GM19351 (cell line): ENCODE measurements around the gene DTNBP1.
"Not testable (repeated sequence)": the region's sequence is repeated elsewhere in the genome, so short reads cannot be mapped to it uniquely, and the experiment has no call there.

Experiments used
- ATAC-seq: cut with Tn5 transposase; IDR thresholded peaks from one replicate; pipeline ENCODE4 v1.9.1; 2021; ENCODE audit warnings: mild to moderate bottlenecking, moderate library complexity; ENCODE audit not compliant: unreplicated experiment

The DTNBP1 gene

DNA sequence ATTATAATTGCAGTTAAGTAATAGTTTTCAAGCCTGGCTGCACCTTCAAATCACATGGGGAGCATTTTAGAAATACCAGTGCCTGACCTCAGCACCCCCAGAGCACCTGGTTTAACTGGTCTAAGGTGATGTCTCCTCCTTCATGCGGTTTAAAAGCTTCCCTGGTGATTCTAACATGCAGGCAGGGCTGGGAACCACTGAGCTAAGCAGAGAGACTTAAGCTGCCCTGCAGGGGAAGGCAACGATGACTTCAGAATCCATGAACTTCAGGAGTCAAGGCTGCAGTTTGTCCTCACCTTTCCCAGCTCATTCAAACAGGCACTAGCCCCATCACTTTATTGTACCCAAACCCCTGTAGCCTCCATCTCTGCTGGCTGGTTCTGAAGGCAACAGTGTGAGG is 6.1 kb upstream of the DTNBP1 start:
- ATAC-seq = no peak

DNA sequence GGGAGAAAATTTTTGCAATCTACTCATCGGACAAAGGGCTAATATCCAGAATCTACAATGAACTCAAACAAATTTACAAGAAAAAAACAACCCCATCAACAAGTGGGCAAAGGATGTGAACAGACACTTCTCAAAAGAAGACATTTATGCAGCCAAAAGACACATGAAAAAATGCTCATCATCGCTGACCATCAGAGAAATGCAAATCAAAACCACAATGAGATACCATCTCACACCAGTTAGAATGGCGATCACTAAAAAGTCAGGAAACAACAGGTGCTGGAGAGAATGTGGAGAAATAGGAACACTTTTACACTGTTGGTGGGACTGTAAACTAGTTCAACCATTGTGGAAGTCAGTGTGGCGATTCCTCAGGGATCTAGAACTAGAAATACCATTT is 4.1 kb upstream of the DTNBP1 start:
- ATAC-seq = not testable (repeated sequence)

DNA sequence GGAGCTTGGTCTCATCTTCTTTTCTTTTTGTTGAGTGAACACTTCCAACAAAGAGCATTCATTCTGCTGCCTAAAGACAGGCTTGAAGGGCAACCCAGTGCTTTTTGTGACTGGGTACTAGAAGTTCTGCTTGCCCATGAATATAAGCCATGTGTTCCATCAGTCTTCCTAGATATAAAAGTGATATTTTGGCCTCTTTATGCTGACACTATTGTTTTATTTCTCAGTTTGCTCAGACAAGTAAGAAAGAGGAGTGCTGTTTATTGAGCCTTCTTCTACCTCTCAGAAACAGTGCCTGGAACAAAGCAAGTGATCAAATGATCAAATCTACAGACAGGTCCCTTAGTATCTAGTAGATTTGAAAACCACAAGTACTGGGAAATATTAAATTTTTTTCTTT is 2.4 kb upstream of the DTNBP1 start:
- no peak for ATAC-seq

DNA sequence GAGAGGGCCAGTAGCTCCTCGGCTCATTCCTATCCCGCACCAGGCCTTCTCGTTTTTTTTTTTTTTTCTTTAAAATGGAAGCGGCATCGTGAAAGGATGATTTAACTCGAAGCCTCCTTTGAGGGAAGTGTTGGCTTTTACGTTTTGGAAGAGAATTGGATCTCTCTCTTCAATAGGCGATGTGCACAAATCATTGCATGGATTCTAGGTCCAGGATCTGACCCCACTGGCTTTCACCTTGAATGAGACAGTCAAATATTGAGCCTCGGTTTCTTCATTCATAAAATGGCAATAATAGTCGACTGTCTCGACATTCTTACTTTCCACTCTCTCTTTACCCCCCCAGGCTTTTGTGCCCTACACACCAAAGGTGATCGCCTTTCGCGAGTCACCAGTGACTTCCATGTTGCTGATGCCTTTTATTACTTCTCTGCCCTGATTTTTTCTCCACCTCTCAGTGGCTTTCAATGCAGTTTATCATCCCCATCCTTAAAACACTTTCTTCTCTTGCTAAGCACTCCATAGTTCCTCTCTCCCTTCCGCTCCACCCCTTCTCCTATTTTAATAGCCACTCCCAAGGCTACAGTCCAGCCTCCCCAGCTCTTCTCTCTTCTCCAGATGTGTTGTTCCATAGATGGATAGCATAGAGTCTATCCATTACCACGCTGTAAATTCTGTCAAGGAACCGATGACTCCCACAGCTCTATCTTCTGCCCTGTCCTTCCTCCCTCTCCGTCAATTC is 473 bp upstream of the DTNBP1 start:
- no peak for ATAC-seq

DNA sequence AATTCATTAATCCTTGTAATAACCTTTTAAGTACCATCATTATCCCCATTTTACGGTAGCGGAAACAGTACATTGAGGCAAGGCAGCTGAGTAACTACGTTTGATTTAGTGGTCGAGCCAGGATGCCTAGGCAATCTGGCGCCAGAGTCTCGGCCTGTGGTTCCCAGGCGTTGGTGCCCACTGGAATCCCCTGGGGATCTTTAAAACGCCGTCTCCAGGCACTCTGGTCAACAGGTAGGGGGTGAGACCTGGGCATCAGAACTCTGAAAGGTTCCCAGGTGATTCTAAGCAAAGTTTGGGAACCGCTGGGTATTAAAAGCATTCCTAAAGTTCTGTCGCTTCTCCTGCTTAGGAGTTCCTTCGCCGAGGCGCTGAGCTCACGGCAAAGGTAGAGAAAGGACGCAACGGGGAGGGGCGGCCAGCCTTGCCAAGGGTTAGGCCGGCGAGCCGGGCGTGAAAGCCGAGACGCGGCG is 939 bp downstream of the DTNBP1 start:
- ATAC-seq = no peak

DNA sequence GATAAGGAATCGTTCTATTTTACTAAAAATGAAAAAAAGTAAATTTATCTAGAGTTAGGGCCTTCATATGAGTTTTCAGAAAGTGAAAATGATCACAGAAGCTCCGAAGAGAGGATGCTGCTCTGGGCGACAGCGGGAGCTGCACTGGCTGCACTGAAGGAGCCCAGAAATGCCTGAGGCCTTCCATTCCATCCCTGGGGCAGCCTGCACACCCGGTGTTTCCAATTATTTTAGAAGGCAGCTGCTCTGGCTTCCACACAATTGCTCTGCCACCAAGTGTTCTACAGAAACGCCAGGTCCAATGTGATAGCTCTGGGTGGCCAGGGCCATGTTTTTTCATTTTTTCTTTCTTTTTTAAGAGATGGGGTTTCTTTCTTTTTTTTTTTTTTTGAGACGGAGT is 3.6 kb downstream of the DTNBP1 start:
- no peak for ATAC-seq

DNA sequence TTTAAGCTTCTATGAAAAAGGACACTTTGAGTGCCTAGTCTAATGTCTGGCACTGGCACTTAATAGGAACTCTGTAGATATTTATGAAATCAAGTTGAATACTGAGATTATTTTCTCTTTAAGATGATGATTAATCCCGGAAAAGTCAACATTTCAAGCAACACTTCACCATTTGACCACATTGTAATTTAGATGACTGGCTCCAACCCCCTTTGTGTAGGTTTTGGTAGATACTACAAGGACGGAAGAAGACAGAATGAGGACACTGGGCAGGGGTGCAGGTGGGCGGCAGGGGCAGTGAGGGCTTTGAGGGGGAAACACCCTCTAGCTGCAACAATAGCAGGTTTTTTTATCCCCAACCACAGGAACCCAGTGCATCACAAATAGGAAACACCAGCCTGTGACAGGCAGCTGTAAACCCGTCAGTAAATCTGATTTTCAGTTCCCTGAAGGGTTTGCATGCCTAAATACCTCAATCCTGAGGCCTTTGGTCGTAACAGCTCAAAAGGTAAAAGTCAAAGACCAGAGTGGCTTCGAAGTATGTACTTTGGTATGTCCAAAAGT is 4.6 kb downstream of the DTNBP1 start:
- peak; percentile 24 for ATAC-seq

DNA sequence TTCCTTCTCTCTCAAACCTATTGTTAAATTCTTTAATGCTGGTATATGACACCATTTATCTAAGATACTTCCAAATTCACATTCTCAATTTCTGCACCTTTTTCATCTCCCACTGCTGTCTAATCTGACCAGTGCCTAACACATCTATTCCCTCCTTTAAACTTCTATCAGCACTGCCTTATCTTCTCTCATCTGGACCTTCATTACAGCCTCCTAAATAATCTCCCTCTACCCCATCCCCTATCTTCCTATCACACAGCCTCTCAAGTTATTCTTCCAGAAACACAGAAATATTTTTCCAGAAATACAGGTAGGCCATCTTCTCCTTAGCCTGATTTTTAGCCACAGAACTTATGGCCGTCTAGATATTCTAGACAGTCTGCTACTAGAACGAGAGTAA is 5.5 kb downstream of the DTNBP1 start:
- ATAC-seq = no peak

DNA sequence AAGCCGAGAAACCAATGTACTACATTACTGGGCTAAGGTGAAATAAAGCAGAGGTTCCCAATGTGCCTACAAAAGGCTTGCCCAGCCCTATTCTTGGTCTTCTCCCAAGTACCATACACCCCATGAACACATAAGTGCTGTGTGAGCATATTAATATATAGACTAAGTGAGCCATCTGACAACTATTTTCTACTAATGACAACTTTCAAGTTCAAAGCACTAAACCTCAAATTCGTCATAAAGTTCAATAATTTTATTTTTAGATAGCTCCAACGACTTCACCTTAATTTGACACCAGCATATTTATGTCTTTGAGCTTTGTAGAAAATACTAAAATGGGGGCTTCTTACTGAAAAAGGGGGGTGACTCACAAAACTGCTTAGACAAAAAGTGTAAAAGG is 6.7 kb downstream of the DTNBP1 start:
- no peak for ATAC-seq

DNA sequence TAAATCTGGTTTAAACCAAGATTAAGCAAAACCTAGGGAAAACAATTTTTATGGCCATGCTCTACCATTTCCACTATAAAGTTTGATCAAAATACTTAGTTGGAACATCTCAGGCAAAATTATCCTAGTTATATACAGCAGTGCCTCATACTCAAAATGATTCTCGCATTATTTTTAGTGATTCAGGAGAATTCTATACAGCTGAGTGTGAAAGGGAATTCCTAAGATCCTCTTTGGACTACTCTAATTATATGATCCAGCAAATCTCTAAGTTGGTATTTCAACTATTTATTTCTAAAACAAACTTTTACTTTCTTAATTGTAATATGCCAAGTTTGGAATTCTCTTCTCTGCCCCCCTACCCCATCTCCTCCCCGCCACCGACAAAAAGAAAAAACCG is 8.6 kb downstream of the DTNBP1 start:
- no peak for ATAC-seq

DNA sequence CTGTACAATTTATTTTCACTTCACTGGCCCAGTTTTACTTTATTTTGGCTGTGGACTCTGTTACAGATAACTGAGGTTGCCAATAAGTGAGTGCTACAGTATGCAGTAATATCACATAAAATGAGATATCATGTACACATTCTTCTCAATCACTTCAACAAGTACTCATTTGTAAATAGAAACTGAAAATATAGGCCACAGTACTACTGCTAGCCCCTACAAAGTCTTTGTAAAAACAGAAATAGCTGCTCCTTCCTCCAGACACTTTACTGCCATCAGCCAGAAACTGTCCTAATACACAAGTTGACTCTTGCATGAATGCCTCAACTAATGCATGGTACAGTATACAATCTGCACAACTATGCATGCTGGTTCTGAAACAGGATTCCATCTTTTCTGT is 9.2 kb downstream of the DTNBP1 start:
- ATAC-seq = peak; percentile 73

DNA sequence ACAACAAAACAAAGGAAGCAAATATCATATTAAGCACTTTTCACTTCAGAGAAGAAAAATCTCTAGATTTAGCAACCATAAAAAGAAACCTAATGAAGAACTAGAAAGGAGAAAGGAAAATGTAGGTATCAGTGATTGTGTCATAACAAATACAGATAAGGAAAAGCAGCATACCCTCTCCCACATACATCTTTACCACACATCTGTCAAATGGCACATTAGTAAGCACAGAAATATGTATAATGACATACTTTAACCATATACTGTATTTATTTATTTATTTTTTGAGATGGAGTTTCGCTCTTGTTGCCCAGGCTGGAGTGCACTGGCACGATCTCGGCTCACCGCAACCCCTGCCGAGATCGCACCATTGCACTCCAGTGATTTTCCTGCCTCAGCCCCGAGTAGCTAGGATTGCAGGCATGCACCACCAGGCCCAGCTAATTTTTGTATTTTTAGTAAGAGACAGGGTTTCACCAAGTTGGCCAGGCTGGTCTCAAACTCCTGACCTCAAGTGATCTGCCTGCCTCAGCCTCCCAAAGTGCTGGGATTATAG is 12.7 kb downstream of the DTNBP1 start:
- not testable (repeated sequence) for ATAC-seq

DNA sequence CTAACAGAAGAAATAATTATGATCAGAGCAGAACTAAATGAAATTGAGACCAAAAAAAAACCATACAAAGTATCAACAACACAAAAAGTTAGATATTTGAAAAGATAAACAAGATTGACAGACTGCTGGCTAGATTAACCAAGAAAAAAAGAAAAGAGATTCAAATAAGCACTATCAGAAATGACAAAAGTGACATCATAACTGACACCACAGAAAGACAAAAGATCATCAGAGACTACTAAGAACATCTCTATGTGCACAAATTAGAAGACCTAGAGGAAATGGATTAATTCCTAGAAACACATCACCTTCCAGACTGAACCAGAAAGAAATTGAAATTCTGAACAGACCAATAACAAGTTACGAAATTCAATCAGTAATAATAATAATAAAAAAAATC is 17.9 kb downstream of the DTNBP1 start:
- ATAC-seq = no peak

DNA sequence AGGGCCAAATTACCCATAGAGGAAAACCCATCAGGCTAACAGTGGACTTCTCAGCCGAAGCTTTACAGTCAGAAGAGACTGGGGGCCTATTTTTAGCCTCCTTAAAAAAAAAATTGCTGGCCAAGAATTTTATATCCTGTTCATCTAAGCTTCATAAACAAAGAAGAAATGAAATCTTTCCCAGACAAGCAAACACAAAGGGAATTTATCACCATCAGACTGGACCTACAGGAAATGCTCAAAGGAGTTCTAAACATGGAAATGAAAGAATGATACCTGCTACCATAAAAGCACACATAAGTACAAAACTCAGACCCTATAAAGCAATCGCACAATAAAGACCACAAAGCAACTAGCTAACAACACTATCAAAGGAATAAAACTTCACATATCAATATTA is 19.3 kb downstream of the DTNBP1 start:
- ATAC-seq = no peak

DNA sequence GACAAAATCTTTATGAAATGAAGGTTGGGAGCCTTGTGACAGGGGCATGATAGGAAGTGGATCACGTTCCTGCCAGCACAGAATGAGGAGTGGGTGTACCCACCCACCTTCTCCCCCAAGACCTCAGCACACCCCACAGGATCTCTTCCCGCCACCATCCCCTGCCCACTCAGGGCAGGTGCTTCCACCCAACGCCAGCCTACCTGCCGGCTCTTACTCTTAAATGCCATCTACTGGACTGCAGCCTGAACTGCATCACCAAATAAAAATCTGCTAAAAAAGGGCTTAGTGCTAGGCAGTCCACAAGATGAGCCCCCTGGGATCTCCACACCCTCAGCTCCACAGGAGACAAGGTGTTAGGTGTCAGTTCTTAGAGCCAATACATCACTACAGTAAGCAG is 20.6 kb downstream of the DTNBP1 start:
- no peak for ATAC-seq

DNA sequence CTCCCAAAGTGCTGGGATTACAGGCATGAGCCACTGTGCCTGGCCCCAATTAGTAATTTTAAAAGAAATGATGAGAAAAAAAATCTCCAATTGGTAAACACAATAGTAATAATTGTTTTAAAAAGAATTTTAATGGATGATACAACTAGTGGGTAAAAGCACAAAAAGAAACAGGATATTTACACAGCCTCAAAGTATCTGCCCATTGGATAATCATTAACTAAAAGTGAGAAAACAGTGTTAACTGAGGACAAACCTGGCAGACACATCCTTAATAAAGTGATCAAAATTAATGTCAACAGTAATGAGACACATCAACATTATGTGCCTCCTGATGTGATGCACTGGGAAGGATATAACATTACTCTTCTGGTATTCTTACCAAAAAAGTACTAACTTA is 24.5 kb downstream of the DTNBP1 start:
- ATAC-seq = no peak

DNA sequence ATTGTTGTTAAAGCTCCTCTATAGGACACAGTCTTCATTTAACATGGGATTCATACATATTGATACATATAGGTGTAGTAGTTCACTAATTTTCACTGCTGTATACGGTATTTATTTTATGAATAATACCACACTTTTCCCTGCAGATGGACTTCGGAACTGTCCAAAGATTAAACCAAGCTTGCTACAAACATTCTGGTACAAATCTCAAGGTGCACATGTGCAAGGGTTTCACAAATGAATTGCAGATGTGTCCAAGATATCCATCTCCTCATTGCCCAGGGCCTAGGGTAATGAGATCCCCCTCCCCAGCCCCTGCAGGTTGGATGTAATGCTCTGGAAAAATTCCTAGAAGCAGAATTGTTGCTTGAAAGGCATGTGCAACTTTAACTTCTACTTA is 31.4 kb downstream of the DTNBP1 start:
- ATAC-seq = no peak

DNA sequence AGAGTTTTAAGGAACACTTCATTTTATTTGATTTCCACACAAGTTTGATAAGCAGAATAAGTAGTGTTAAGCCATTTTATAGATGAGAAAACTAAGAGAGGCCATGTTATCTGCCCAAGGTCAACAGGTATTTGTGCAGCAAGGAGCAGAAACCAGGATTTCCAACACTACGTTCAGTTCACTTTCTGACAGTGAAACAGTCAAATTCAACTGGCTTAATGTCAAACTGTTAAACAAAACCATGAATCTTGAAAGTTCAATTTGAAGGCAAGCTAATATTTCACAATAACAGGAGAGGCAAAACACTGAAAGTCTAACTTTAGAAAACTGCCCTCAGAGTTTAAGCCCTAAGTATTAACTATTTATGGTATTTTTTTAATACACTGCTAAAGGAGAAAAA is 32.6 kb downstream of the DTNBP1 start:
- ATAC-seq = no peak

DNA sequence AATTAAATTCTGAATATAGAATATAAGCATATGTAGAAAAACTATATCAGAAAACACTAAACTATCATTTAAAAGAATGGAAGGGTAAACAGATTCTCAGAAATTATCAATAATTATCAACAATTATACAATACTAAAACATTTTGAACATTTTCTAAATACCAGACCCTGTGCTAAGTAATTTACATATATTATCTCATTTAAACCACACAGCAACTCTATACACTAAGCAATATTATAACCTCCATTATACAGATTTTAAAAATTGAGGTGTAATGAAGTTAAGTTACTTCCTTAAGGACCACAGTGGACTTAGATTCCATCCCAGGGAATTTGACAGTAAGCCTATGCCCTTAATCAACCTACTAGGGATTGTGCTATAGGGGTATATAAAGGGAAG is 33.3 kb downstream of the DTNBP1 start:
- ATAC-seq = no peak

DNA sequence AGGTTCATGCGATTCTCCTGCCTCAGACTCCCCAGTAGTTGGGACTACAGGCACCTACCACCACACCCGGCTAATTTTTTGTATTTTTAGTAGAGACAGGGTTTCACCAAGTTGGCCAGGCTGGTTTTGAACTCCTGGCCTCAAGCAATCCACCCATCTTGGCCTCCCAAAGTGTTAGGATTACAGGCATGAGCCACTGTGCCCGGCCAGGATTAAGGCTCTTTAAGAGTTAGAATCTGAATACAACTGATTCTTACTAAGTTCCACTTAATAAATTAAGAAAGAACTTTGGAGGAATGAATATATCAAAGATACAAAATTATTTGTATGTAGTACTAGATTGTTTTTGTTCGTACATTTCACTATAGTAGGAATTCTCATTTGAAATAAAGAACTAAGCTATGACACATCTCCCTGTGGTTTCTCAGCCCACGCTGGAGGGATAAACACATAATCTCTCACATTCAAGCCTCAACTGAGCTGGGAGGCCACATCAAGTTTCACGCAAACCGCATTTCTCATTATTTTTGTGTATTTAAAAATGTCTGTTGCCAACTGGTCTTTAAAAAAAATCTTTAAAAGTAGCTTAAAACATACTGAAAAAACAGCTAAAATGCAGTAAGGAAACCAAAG is 34.2 kb downstream of the DTNBP1 start:
- no peak for ATAC-seq

DNA sequence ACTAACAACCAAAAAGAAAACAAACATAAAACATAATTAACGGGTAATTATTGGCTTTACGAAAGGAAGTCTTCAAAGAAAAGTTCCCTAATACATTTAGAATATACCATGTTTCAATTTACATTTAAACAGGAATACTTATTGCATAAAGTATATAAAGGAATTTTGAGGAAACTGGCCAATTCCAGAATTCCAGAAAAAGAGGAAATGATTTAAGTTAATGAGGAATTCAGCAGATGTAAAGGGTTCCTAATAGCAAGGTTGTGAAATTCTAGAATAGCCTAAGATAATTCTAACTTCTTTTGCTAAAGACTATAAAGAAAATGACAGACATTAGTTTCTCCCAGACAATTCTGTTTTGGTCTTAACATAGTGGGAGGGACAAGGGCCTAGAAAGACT is 35.0 kb downstream of the DTNBP1 start:
- ATAC-seq = no peak
